HEK293 (cell line): ENCODE results near the gene LY86.
A peak's percentile ranks its signal among the peaks of the same experiment; 100 is the strongest.

Source experiments
- CTCF ChIA-PET: fragments of 350-600 bp; formaldehyde crosslinking; extraction: SDS; loops from one replicate; lab custom pipeline; 2021; ENCODE audit warnings: antibody characterized with exemption; lab: Yijun Ruan, JAX
- POLR2A ChIA-PET: fragments of 300-600 bp; formaldehyde crosslinking; extraction: SDS; loops from one replicate; lab custom pipeline; 2020; ENCODE audit warnings: antibody characterized with exemption, inconsistent platforms; lab: Yijun Ruan, JAX
- H3K27ac ChIP-seq: fragments of 200-500 bp; sonication (Bioruptor generic); 2 replicates; pipeline ENCODE4 v1.5.1; 2014; ENCODE audit warnings: low read depth, low read length, control low read depth, inconsistent platforms; ENCODE audit errors: extremely low read depth
- H3K36me3 ChIP-seq, 2 experiments: fragments of 200-500 bp in 1 of 2; sonication (Bioruptor generic) in 1 of 2; 1 replicate in 1 of 2; 2 replicates in 1 of 2; pipeline ENCODE4 v1.5.1; 2014 to 2017; ENCODE audit warnings: inconsistent platforms in 2 of 2, low read length in 2 of 2; ENCODE audit not compliant: control insufficient read depth in 2 of 2, insufficient read depth in 1 of 2
- H3K4me1 ChIP-seq: fragments of 200-500 bp; sonication (Bioruptor generic); 2 replicates; pipeline ENCODE4 v1.5.1; 2014; ENCODE audit warnings: mild to moderate bottlenecking, low read length, inconsistent platforms; ENCODE audit not compliant: control insufficient read depth, insufficient read depth
- H3K4me3 ChIP-seq: 2 replicates; pipeline ENCODE4 v1.5.1; 2011; ENCODE audit warnings: low read depth, mild to moderate bottlenecking, control low read depth, low read length, moderate library complexity
- H3K9me3 ChIP-seq: fragments of 200-500 bp; sonication (Bioruptor generic); 2 replicates; pipeline ENCODE4 v1.5.1; 2014; ENCODE audit warnings: low read depth, low read length, inconsistent platforms; ENCODE audit not compliant: control insufficient read depth, insufficient read depth
- EGR2 ChIP-seq: fragments of 450-650 bp; formaldehyde crosslinking; IDR thresholded peaks from 2 replicates; pipeline ENCODE4 v1.5.1; 2016; ENCODE audit warnings: low read depth, missing biosample characterization, missing genetic modification characterization
- KLF1 ChIP-seq: fragments of 450-650 bp; formaldehyde crosslinking; IDR thresholded peaks from 2 replicates; pipeline ENCODE4 v1.5.1; 2016; ENCODE audit warnings: missing biosample characterization, missing genetic modification characterization
- KLF16 ChIP-seq: fragments of 450-650 bp; formaldehyde crosslinking; IDR thresholded peaks from 2 replicates; pipeline ENCODE4 v1.5.1; 2017; ENCODE audit warnings: missing biosample characterization, missing genetic modification characterization
- KLF17 ChIP-seq: fragments of 450-650 bp; formaldehyde crosslinking; IDR thresholded peaks from 2 replicates; pipeline ENCODE4 v1.5.1; 2016; ENCODE audit warnings: missing biosample characterization, missing genetic modification characterization
- KLF9 ChIP-seq: fragments of 450-650 bp; formaldehyde crosslinking; IDR thresholded peaks from 2 replicates; pipeline ENCODE4 v1.5.1; 2016; ENCODE audit warnings: missing biosample characterization, missing genetic modification characterization, low read depth
- SCRT1 ChIP-seq: fragments of 450-650 bp; formaldehyde crosslinking; IDR thresholded peaks from 2 replicates; pipeline ENCODE4 v1.5.1; 2016; ENCODE audit warnings: missing biosample characterization, missing genetic modification characterization, borderline replicate concordance
- SP7 ChIP-seq: fragments of 450-650 bp; formaldehyde crosslinking; IDR thresholded peaks from 2 replicates; pipeline ENCODE4 v1.5.1; 2016; ENCODE audit warnings: missing biosample characterization, missing genetic modification characterization
- TRIM28 ChIP-seq: IDR thresholded peaks from 2 replicates; pipeline ENCODE4 v1.6.1; 2011; ENCODE audit warnings: low read length, control low read depth, borderline replicate concordance
- ZBTB6 ChIP-seq: fragments of 450-650 bp; formaldehyde crosslinking; IDR thresholded peaks from 2 replicates; pipeline ENCODE4 v1.5.1; 2017; ENCODE audit warnings: missing biosample characterization, missing genetic modification characterization
- ZFHX2 ChIP-seq: fragments of 450-650 bp; formaldehyde crosslinking; conservative IDR thresholded peaks from 2 replicates; pipeline ENCODE4 v1.5.1; 2016; ENCODE audit warnings: missing biosample characterization, missing genetic modification characterization
- ZNF132 ChIP-seq: fragments of 450-650 bp; formaldehyde crosslinking; IDR thresholded peaks from 2 replicates; pipeline ENCODE4 v1.5.1; 2017; ENCODE audit warnings: missing biosample characterization, missing genetic modification characterization, borderline replicate concordance
- ZNF155 ChIP-seq: fragments of 450-650 bp; formaldehyde crosslinking; IDR thresholded peaks from 2 replicates; pipeline ENCODE4 v1.5.1; 2016; ENCODE audit warnings: missing biosample characterization, missing genetic modification characterization
- ZNF157 ChIP-seq: fragments of 450-650 bp; formaldehyde crosslinking; IDR thresholded peaks from 2 replicates; pipeline ENCODE4 v1.5.1; 2016; ENCODE audit warnings: missing biosample characterization, missing genetic modification characterization
- ZNF280C ChIP-seq: fragments of 450-650 bp; formaldehyde crosslinking; IDR thresholded peaks from 2 replicates; pipeline ENCODE4 v1.5.1; 2016; ENCODE audit warnings: missing biosample characterization, missing genetic modification characterization
- ZNF311 ChIP-seq: fragments of 450-650 bp; formaldehyde crosslinking; IDR thresholded peaks from 2 replicates; pipeline ENCODE4 v1.5.1; 2017; ENCODE audit warnings: missing biosample characterization, missing genetic modification characterization, borderline replicate concordance
- ZNF416 ChIP-seq: fragments of 450-650 bp; formaldehyde crosslinking; IDR thresholded peaks from 2 replicates; pipeline ENCODE4 v1.5.1; 2016; ENCODE audit warnings: missing biosample characterization, missing genetic modification characterization
- ZNF423 ChIP-seq: fragments of 450-650 bp; formaldehyde crosslinking; IDR thresholded peaks from 2 replicates; pipeline ENCODE4 v1.5.1; 2016; ENCODE audit warnings: missing biosample characterization, missing genetic modification characterization
- ZNF426 ChIP-seq: fragments of 450-650 bp; formaldehyde crosslinking; IDR thresholded peaks from 2 replicates; pipeline ENCODE4 v1.5.1; 2017; ENCODE audit warnings: missing biosample characterization, missing genetic modification characterization, mild to moderate bottlenecking, inconsistent platforms, moderate library complexity
- ZNF488 ChIP-seq: fragments of 450-650 bp; formaldehyde crosslinking; IDR thresholded peaks from 2 replicates; pipeline ENCODE4 v1.5.1; 2016; ENCODE audit warnings: missing biosample characterization, missing genetic modification characterization
- ZNF518A ChIP-seq: fragments of 450-650 bp; formaldehyde crosslinking; conservative IDR thresholded peaks from 2 replicates; pipeline ENCODE4 v1.5.1; 2016; ENCODE audit warnings: low read depth, missing biosample characterization, missing genetic modification characterization
- ZNF530 ChIP-seq: fragments of 450-650 bp; formaldehyde crosslinking; IDR thresholded peaks from 2 replicates; pipeline ENCODE4 v1.5.1; 2016; ENCODE audit warnings: low read depth, missing biosample characterization, missing genetic modification characterization
- ZNF548 ChIP-seq: fragments of 450-650 bp; formaldehyde crosslinking; IDR thresholded peaks from 2 replicates; pipeline ENCODE4 v1.5.1; 2016; ENCODE audit warnings: missing biosample characterization, missing genetic modification characterization
- ZNF558 ChIP-seq: fragments of 450-650 bp; formaldehyde crosslinking; IDR thresholded peaks from 2 replicates; pipeline ENCODE4 v1.5.1; 2016; ENCODE audit warnings: missing biosample characterization, missing genetic modification characterization
- ZNF785 ChIP-seq: fragments of 450-650 bp; formaldehyde crosslinking; IDR thresholded peaks from 2 replicates; pipeline ENCODE4 v1.5.1; 2016; ENCODE audit warnings: missing biosample characterization, missing genetic modification characterization
- ZSCAN18 ChIP-seq: fragments of 450-650 bp; formaldehyde crosslinking; IDR thresholded peaks from 2 replicates; pipeline ENCODE4 v1.5.1; 2016; ENCODE audit warnings: missing biosample characterization, missing genetic modification characterization

Gene LY86

GRCh38 chr6:6689400-6690143, 101.1 kb downstream of the LY86 start:
- ChIA-PET POLR2A (no interaction called here), CTCF (interaction anchor here (1.2 kb wide), 1 partner anchor 13 kb away, joined by 3 read pairs; no protein-coding TSS in a partner anchor)
- peaks cover 7% of the 10 kb centered on the region; the same call in 1 of the 2 replicates for H3K4me1 ChIP-seq
- no peak overlapping the region for H3K4me3 ChIP-seq
- H3K27ac ChIP-seq: no peak overlapping the region
- H3K9me3 ChIP-seq: no peaks in the 10 kb centered on the region
- H3K36me3 ChIP-seq: no peaks in the 10 kb centered on the region
- TF ChIP-seq ZNF155 (no peak), KLF17 (tag by site-specific recombination) (0 out of 2 replicates have a peak, but pooled peaks have one; percentile 43), ZNF530 (tag by site-specific recombination) (no peak), ZNF548 (tag by site-specific recombination) (no peak), SP7 (tag by site-specific recombination) (no peak), TRIM28 (no peak), EGR2 (tag by site-specific recombination) (0 out of 2 replicates have a peak, but pooled peaks have one; percentile 59), ZNF558 (tag by site-specific recombination) (no peak), KLF9 (tag by site-specific recombination) (no peak), ZNF280C (tag by site-specific recombination) (no peak), ZFHX2 (tag by site-specific recombination) (peak; percentile 64), ZSCAN18 (tag by site-specific recombination) (no peak), ZBTB6 (tag by site-specific recombination) (no peak), KLF1 (tag by site-specific recombination) (peak; percentile 57), ZNF416 (no peak), SCRT1 (no peak), KLF16 (tag by site-specific recombination) (no peak), ZNF311 (no peak), ZNF518A (tag by site-specific recombination) (no peak), ZNF423 (tag by site-specific recombination) (no peak), ZNF785 (tag by site-specific recombination) (no peak), ZNF426 (tag by site-specific recombination) (no peak), ZNF132 (no peak), ZNF488 (no peak), ZNF157 (tag by site-specific recombination) (no peak)
